HG03457 (cell line): ENCODE measurements around the gene TERF2IP.

Experiments used
- ATAC-seq: cut with Tn5 transposase; IDR thresholded peaks from one replicate; pipeline ENCODE4 v1.9.1; 2021; ENCODE audit warnings: moderate number of reproducible peaks; ENCODE audit not compliant: unreplicated experiment

Gene TERF2IP

GRCh38 chr16:75632857-75633256 is 14.7 kb upstream of the TERF2IP start:
- no peak for ATAC-seq

- no peak for ATAC-seq
These were observed 12.5 kb upstream of the TERF2IP start for GRCh38 chr16:75635036-75635435.

DNA sequence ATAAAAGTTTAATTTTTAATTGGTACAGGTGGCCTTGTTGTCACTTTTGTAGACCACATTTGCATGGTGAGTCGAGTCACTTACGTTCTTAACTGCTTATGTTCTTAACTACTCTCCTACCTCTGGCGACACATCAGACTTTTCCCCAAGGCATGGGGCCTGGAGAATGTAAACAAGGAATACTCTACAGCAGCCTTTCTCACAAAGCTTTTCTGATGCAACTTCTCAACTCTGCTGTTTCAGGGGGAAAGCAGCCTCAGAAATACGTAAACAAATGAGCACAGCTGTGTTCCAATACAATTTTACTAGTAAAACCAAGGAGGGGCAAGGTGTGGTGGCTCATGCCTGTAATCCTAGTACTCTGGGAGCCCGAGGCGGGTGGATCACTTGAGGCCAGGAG is 7.0 kb upstream of the TERF2IP start:
- ATAC-seq = no peak

- ATAC-seq = no peak
These were observed 3.1 kb upstream of the TERF2IP start for GRCh38 chr16:75644240-75645012.

GRCh38 chr16:75647112-75647491 is 471 bp upstream of the TERF2IP start:
- ATAC-seq = no peak

GRCh38 chr16:75648265-75649076 is 898 bp downstream of the TERF2IP start:
- peak; percentile 20 for ATAC-seq

DNA sequence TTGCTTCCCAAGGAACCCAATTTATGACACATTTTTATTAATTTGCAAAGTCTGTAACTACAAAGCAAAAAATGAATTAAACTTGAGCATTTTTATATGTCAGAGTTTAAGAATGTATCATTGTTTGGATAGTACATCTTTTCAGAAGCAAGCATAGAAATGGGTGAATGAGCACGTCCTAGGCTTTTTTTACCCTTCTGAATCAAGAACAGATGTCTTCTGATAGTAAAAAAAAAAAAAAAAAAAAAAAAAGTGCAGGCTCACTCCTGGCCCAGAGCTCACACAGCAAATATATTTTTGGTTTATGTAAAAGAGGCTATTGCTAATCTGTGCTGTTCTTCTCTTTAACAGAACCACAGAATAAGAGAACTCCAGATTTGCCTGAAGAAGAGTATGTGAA is 6.3 kb downstream of the TERF2IP start:
- ATAC-seq = no peak

GRCh38 chr16:75658175-75658574 is 10.6 kb downstream of the TERF2IP start:
- ATAC-seq = no peak

DNA sequence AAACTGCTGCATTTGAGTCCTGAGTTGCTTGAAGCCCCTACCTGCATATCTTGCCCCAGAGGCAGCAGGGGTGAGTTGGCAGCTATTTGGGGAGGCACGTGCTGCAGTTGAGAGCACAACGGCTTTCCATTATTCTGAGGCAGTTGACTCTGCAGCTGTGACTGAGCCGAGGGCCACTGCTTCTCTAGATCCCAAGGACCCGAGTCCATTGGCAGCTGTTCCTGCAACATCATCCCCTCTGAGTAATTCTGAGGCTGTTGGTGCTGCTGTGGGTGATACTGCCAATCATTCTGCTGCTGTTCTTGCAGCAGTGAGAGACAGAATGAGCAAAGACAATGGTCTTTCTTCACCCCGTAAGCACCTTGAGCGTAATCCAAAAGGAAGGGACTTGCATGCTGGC is 12.7 kb downstream of the TERF2IP start:
- no peak for ATAC-seq

DNA sequence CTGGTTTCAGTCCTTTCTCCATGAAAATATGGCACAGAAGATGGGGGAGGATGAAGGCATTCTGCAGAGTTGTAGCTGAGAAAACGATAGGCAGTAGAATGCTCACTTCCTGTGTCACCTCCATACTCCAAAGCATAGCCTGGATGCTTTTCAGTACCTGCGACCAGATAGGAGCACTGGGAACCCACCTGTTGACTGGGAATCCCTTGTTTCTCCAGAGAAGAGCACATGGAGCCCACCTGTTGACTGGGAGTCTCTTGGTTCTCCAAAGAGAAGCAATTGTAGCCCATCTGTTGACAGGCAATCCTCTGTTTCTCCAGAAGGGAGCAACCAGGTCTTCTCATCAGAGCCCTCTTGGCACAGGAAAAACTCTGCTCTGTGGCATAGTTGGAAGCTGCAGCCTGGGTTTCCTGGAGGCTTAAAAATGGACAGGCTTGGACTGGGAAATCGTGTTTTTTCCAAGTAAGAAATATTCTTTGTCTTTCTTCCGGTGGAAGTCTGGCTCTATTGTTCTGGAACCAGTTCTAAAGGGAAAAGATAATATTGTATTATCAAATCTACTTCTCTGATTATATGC is 13.2 kb downstream of the TERF2IP start:
- no peak for ATAC-seq

DNA sequence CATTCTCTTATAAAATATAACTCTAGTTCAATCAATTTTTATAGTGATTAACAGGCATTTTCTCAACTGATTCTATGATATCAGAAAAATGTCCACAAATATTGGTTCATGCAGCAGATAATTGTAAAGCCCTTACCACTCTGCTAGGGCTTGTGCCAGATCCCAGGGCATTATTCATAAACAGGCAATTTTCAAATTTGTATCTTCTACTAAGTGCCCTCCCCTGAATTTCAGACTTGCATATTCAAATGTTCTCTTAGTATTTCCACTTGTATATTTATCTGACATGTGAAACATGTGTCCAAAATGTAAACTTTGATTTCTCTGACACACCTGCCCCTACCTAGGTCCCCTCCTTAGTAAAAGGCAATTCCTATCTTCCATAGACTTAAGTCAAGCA is 19.9 kb downstream of the TERF2IP start:
- ATAC-seq = no peak

DNA sequence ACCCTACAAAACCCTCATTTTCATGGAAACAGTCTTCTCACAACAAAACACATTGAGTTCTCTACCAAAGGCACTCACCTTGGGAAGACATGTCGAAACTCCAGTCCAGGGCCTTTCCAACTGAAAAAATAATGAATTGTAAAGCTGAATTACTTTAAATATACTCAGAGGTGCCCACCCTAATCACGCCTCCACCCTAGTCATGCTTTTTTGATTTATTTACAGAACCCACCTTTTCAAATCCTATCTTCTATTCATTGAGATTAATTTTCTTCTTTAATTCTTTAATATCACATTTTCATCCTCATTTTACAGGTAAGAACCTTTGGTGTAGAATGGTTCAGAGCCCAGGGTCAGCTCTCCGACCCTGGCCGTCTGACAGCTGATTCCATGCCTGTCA is 29.3 kb downstream of the TERF2IP start, which contains the start of gene CPHXL2:
CPHXL2 (minus strand) TSS at position 101 of the 400 bp plus-strand sequence; CDS start at position 91, 10 bp downstream.
- no peak for ATAC-seq

- ATAC-seq = no peak
These were observed 31.8 kb downstream of the TERF2IP start for GRCh38 chr16:75679366-75679765.

- no peak for ATAC-seq
These were observed 34.7 kb downstream of the TERF2IP start for GRCh38 chr16:75682308-75682707.

DNA sequence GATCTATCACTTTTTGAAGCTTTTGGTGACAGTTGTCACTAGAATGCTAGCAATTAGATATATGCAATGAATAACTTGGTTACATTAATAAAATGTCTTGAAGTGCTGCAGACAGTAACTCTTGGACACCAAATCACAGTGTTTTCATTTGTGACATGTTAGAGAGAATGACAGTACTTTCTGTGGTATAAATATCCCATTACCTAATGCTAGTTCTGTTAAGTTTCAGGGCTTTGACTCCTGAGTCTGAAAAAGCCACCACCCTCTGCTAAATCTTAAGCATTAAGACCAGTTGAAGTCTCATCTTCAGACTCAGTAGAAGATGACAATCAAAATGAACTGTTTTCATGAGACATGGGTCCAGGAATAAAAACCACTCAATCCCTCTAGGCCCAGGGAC is 39.8 kb downstream of the TERF2IP start:
- ATAC-seq = no peak

DNA sequence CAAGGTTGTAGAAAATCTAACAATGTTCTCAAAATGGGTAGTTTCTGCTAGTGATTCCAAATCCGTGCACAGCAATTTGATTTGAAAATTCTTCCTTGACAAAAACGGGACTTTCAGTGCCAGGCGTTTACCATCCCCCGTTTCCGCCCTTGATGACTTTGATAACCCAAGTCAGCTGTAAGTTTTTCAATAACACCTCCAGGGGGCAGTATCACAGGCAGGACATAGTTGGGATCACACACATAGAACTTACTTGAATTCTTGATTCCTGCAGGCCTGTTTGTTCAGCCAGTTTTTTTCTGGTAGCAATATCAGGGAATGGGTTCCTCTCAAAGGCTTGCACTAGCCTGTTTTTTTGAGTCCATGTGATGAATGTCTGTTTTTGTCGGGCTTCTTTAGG is 48.1 kb downstream of the TERF2IP start:
- no peak for ATAC-seq

DNA sequence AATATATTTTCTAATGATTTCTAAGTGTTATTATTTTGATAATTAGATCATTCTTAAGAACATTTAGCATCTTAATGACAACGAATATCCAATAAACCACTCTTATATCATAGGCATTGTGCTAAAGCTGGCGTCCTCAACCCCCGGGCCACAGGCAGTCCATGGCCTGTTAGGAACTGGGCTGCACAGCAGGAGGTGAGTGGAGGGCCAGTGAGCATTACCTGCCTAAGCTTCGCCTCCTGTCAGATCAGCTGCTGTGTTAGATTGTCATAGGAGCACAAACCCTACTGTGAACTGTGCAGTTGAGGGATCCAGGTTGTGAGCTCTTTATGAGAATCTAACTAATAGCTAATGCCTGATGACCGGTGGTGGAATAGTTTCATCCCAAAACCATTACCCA is 50.0 kb downstream of the TERF2IP start:
- ATAC-seq = no peak

- ATAC-seq = no peak
These were observed 53.8 kb downstream of the TERF2IP start, which contains the start of gene DUXB for GRCh38 chr16:75701361-75701760. Gene DUXB, minus strand, starts transcription at chr16:75701461. Its CDS starts 43 bp downstream, at chr16:75701418.

DNA sequence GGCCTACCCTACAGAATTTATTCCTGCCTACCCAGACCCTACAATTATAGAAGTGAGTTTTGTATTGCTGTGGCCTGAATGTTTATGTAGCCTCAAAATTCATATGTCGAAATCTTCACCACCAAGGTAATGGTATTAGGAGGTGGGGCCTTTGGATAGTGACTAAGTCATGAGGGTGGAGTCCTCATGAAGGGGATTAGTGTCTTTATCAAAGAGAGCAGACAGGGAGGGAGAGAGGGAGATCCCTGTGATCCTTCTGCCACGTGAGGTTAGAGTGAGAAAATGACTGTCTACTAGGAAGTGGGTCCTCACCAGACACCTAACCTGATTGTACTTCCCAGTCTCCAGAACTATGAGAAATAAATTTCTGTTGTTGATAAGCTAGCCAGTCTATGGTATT is 54.7 kb downstream of the TERF2IP start:
- no peak for ATAC-seq

DNA sequence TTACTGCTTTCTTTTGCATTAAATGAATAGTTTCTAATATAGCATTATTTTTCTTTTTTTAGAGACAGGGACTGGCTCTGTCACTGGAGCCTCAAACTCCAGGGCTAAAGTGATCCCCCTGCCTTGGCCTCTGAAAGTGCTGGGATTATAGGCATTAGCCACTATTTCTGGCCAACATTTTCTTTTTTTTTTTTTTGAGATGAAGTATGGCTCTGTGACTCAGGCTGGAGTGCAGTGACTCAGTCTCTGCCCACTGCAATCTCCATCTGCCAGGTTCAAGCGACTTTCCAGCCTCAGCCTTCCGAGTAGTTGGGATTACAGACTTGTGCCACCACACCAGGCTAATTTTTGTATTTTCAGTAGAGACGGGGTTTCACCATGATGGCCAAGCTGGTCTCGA is 55.7 kb downstream of the TERF2IP start:
- no peak for ATAC-seq
